WTC11 (cell line): ENCODE data around the gene NBL1. TPM values are rescaled to one million over a fixed set of nuclear protein-coding genes. Genes with fewer than 3 reads are reported as not detected.
A peak's percentile ranks its signal among the peaks of the same experiment; 100 is the strongest.

ENCODE experiments used
- ATAC-seq: fragments of 200-7000 bp; cut with Tn5 transposase; 2 replicates; pipeline ENCODE4 v1.10.0; 2021; ENCODE audit warnings: mild to moderate bottlenecking, moderate library complexity
- CTCF ChIA-PET: fragments of 300-600 bp; sonication (Branson Sonifier 250); formaldehyde crosslinking; loops from one replicate; lab custom pipeline; 2021; ENCODE audit warnings: antibody characterized with exemption; lab: Charles Lee
- POLR2A ChIA-PET: fragments of 350-600 bp; sonication (Branson Sonifier 250); formaldehyde crosslinking; loops from one replicate; lab custom pipeline; 2021; ENCODE audit warnings: antibody characterized with exemption; lab: Charles Lee
- DNase-seq: peaks from one replicate; pipeline ENCODE4 v3.0.0; 2021; ENCODE audit warnings: low spot score
- H3K27ac Mint-ChIP-seq: 2 replicates; pipeline ENCODE4 v1.8.0; 2021; ENCODE audit warnings: mixed read lengths
- H3K27me3 Mint-ChIP-seq: 2 replicates; pipeline ENCODE4 v1.8.0; 2021; ENCODE audit warnings: low read depth, mild to moderate bottlenecking, moderate library complexity, mixed read lengths
- H3K36me3 Mint-ChIP-seq: 2 replicates; pipeline ENCODE4 v1.8.0; 2021; ENCODE audit warnings: mixed read lengths
- H3K4me1 Mint-ChIP-seq: 2 replicates; pipeline ENCODE4 v1.8.0; 2022; ENCODE audit warnings: mixed read lengths
- H3K4me3 Mint-ChIP-seq: 2 replicates; pipeline ENCODE4 v1.8.0; 2021; ENCODE audit warnings: mild to moderate bottlenecking, moderate library complexity, mixed read lengths
- H3K9me3 Mint-ChIP-seq: 2 replicates; pipeline ENCODE4 v1.8.0; 2021; ENCODE audit warnings: mixed read lengths
- ATF3 ChIP-seq: sonication (generic); formaldehyde crosslinking; conservative IDR thresholded peaks from 2 replicates; pipeline ENCODE4 v1.8.1; 2022; ENCODE audit warnings: mild to moderate bottlenecking, missing genetic modification reagents
- ELF4 ChIP-seq: sonication (generic); formaldehyde crosslinking; IDR thresholded peaks from 2 replicates; pipeline ENCODE4 v1.8.1; 2022; ENCODE audit warnings: low read depth, mild to moderate bottlenecking, moderate library complexity, missing genetic modification reagents
- ERG ChIP-seq: fragments of 250-450 bp; sonication (Bioruptor Pico); IDR thresholded peaks from 2 replicates; pipeline ENCODE4 v1.8.0; 2021; ENCODE audit warnings: mild to moderate bottlenecking
- GABPB1 ChIP-seq: sonication (generic); formaldehyde crosslinking; IDR thresholded peaks from 2 replicates; pipeline ENCODE4 v1.8.1; 2023; ENCODE audit warnings: mild to moderate bottlenecking, missing genetic modification reagents
- GTF2I ChIP-seq: fragments of 250-450 bp; sonication (Bioruptor Pico); conservative IDR thresholded peaks from 2 replicates; pipeline ENCODE4 v1.4.0; 2021; ENCODE audit warnings: mild to moderate bottlenecking
- NFE2L1 ChIP-seq: sonication (generic); formaldehyde crosslinking; IDR thresholded peaks from 2 replicates; pipeline ENCODE4 v1.8.1; 2023; ENCODE audit warnings: missing genetic modification reagents
- PREB ChIP-seq: sonication (generic); formaldehyde crosslinking; IDR thresholded peaks from 2 replicates; pipeline ENCODE4 v1.8.1; 2022; ENCODE audit warnings: mild to moderate bottlenecking, missing genetic modification reagents, moderate library complexity, borderline replicate concordance
- PRRX2 ChIP-seq: fragments of 250-450 bp; sonication (Bioruptor Pico); IDR thresholded peaks from 2 replicates; pipeline ENCODE4 v1.8.0; 2021; ENCODE audit warnings: mild to moderate bottlenecking
- SOX15 ChIP-seq: fragments of 250-450 bp; sonication (Bioruptor Pico); IDR thresholded peaks from 2 replicates; pipeline ENCODE4 v1.9.0; 2021; ENCODE audit warnings: mild to moderate bottlenecking
- SP1 ChIP-seq: sonication (generic); formaldehyde crosslinking; conservative IDR thresholded peaks from 2 replicates; pipeline ENCODE4 v1.8.1; 2022; ENCODE audit warnings: missing genetic modification reagents
- TP53 ChIP-seq: sonication (generic); formaldehyde crosslinking; IDR thresholded peaks from 2 replicates; pipeline ENCODE4 v1.8.1; 2023; ENCODE audit warnings: mild to moderate bottlenecking, missing genetic modification reagents
- ZBTB43 ChIP-seq: sonication (generic); formaldehyde crosslinking; IDR thresholded peaks from 2 replicates; pipeline ENCODE4 v1.8.1; 2023; ENCODE audit warnings: mild to moderate bottlenecking, missing genetic modification reagents
- ZNF121 ChIP-seq: sonication (generic); formaldehyde crosslinking; IDR thresholded peaks from 2 replicates; pipeline ENCODE4 v1.8.0; 2023; ENCODE audit warnings: missing genetic modification reagents
- ZNF219 ChIP-seq: sonication (generic); formaldehyde crosslinking; IDR thresholded peaks from 2 replicates; pipeline ENCODE4 v1.8.0; 2023; ENCODE audit warnings: missing genetic modification reagents, mild to moderate bottlenecking, borderline replicate concordance
- ZNF423 ChIP-seq: fragments of 250-450 bp; sonication (Bioruptor Pico); IDR thresholded peaks from 2 replicates; pipeline ENCODE4 v2.1.2; 2022; ENCODE audit warnings: mild to moderate bottlenecking, moderate library complexity
- ZSCAN18 ChIP-seq: fragments of 250-450 bp; sonication (Bioruptor Pico); IDR thresholded peaks from 2 replicates; pipeline ENCODE4 v2.1.2; 2022; ENCODE audit warnings: mild to moderate bottlenecking, moderate library complexity
- total RNA-seq: library from RNA; stranded (reverse); gene quantifications from 3 replicates; pipeline ENCODE4 v1.2.3, GENCODE V29; 2021
- TF ChIP-seq, protein P1 (sequence below): fragments of 250-450 bp; sonication (Bioruptor Pico); IDR thresholded peaks from 2 replicates; pipeline ENCODE4 v1.9.0; 2021; ENCODE audit warnings: mild to moderate bottlenecking, borderline replicate concordance

Gene NBL1
- total RNA-seq, 1 experiment from 2014 or later: 17.1 TPM

GRCh38 chr1:19689085-19689757 is 45.1 kb downstream of the NBL1 start:
- Mint-ChIP-seq H3K4me1 (peaks cover 23% of the 10 kb centered on the region), H3K36me3 (no peaks in the 10 kb centered on the region), H3K27ac (no peak overlapping the region), H3K4me3 (no peak overlapping the region)
- DNase-seq (no peak), ATAC-seq (no peak)
- ChIA-PET CTCF (interaction anchor here (1.2 to 3.2 kb wide), 4 partner anchors 10 to 28 kb away, joined by 3 to 28 read pairs (median 12); no protein-coding TSS in a partner anchor), POLR2A (no interaction called here)
- no peak for TF ChIP-seq ZNF219 (CRISPR knock-in tag)
- TF ChIP-seq SOX15 (CRISPR knock-in tag): no peak
- TF ChIP-seq GTF2I (CRISPR knock-in tag): peak; percentile 73; the same call in 1 of the 2 replicates
- TF ChIP-seq, all 79 proteins: peak for 1
- H3K27me3 Mint-ChIP-seq: no peaks in the 10 kb centered on the region
- peaks cover 5% of the 10 kb centered on the region; the same call in 1 of the 2 replicates for H3K9me3 Mint-ChIP-seq

DNA sequence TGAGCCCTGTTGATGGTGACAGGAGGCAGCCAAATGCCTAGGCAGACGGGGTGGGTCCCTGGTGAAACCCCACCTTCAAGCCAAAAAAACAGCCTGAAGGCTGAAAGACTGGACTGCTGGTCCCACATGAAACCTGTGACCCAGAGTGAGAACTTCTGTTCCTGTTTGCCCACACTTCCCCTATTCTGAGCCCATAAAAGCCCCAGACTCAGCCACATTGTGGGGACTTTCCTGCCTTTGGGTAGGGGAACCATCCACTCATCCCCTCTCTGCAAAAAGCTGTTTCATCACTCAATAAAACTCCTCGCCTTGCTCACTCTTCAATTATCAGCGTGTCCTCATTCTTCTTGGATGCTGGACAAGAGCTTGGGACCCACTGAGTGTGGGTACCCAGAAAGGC is 45.7 kb downstream of the NBL1 start:
- no peaks in the 10 kb centered on the region for H3K27me3 Mint-ChIP-seq
- no peaks in the 10 kb centered on the region for H3K36me3 Mint-ChIP-seq
- H3K4me3 Mint-ChIP-seq: no peak overlapping the region
- peaks cover 5% of the 10 kb centered on the region; the same call in 1 of the 2 replicates for H3K9me3 Mint-ChIP-seq
- CTCF ChIA-PET: interaction anchor here (0.6 to 3.2 kb wide), 6 partner anchors 10 to 301 kb away, joined by 3 to 28 read pairs (median 6); no protein-coding TSS in a partner anchor
- TF ChIP-seq NFE2L1 (CRISPR knock-in tag) (no peak), ELF4 (no peak), PRRX2 (CRISPR knock-in tag) (no peak), GTF2I (CRISPR knock-in tag) (no peak), ZNF121 (CRISPR knock-in tag) (no peak), ZBTB43 (CRISPR knock-in tag) (no peak), ERG (CRISPR knock-in tag) (no peak), ATF3 (CRISPR knock-in tag) (no peak), TP53 (no peak), GABPB1 (CRISPR knock-in tag) (no peak), ZNF423 (CRISPR knock-in tag) (no peak), PREB (no peak), SP1 (CRISPR knock-in tag) (no peak), ZSCAN18 (CRISPR knock-in tag) (no peak)
- TF ChIP-seq, protein P1, sequence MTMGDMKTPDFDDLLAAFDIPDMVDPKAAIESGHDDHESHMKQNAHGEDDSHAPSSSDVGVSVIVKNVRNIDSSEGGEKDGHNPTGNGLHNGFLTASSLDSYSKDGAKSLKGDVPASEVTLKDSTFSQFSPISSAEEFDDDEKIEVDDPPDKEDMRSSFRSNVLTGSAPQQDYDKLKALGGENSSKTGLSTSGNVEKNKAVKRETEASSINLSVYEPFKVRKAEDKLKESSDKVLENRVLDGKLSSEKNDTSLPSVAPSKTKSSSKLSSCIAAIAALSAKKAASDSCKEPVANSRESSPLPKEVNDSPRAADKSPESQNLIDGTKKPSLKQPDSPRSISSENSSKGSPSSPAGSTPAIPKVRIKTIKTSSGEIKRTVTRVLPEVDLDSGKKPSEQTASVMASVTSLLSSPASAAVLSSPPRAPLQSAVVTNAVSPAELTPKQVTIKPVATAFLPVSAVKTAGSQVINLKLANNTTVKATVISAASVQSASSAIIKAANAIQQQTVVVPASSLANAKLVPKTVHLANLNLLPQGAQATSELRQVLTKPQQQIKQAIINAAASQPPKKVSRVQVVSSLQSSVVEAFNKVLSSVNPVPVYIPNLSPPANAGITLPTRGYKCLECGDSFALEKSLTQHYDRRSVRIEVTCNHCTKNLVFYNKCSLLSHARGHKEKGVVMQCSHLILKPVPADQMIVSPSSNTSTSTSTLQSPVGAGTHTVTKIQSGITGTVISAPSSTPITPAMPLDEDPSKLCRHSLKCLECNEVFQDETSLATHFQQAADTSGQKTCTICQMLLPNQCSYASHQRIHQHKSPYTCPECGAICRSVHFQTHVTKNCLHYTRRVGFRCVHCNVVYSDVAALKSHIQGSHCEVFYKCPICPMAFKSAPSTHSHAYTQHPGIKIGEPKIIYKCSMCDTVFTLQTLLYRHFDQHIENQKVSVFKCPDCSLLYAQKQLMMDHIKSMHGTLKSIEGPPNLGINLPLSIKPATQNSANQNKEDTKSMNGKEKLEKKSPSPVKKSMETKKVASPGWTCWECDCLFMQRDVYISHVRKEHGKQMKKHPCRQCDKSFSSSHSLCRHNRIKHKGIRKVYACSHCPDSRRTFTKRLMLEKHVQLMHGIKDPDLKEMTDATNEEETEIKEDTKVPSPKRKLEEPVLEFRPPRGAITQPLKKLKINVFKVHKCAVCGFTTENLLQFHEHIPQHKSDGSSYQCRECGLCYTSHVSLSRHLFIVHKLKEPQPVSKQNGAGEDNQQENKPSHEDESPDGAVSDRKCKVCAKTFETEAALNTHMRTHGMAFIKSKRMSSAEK: no peak
- ATAC-seq (no peak), DNase-seq (no peak)
- peaks cover 23% of the 10 kb centered on the region for H3K4me1 Mint-ChIP-seq
- POLR2A ChIA-PET: no interaction called here
- H3K27ac Mint-ChIP-seq: no peak overlapping the region
